Natural killer cell (primary cell): ENCODE measurements around the gene ARMC10. TPM values are rescaled to one million over a fixed set of nuclear protein-coding genes. Genes with fewer than 3 reads are reported as not detected.

ENCODE experiments used
- ATAC-seq, 3 donors: fragments of 150-1000 bp in 2 of 3; fragments of 200-7000 bp in 1 of 3; cut with Tn5 transposase; 1 replicate in 1 of 3; 2 replicates in 2 of 3; pipeline ENCODE4 v1.10.0; 2021; ENCODE audit warnings: mild to moderate bottlenecking in 2 of 3, moderate library complexity in 2 of 3
- DNase-seq, 2 donors: peaks; one replicate each; pipeline versions ENCODE4 v3.0.0 to v3.0.0-alpha.2; 2013 to 2021; ENCODE audit warnings: mixed read lengths in 1 of 2
- H3K27ac ChIP-seq: one replicate; pipeline ENCODE4 v1.5.1; 2013; ENCODE audit warnings: mild to moderate bottlenecking, low read length
- H3K27me3 ChIP-seq: one replicate; pipeline ENCODE4 v1.6.1; 2013; ENCODE audit warnings: low read length; ENCODE audit not compliant: control insufficient read depth, insufficient read depth
- H3K36me3 ChIP-seq: one replicate; pipeline ENCODE4 v1.6.1; 2013; ENCODE audit warnings: low read length; ENCODE audit not compliant: control insufficient read depth, insufficient read depth
- H3K4me1 ChIP-seq: one replicate; pipeline ENCODE4 v1.6.1; 2013; ENCODE audit warnings: low read length; ENCODE audit not compliant: control insufficient read depth, insufficient read depth
- H3K4me3 ChIP-seq: one replicate; pipeline ENCODE4 v1.5.1; 2013; ENCODE audit warnings: low read length
- H3K9me3 ChIP-seq: one replicate; pipeline ENCODE4 v1.6.1; 2013; ENCODE audit warnings: low read length; ENCODE audit not compliant: control insufficient read depth, insufficient read depth
- H3K27ac Mint-ChIP-seq, 2 donors: one replicate each; pipeline ENCODE4 v1.8.0; 2022; ENCODE audit warnings: mild to moderate bottlenecking in 2 of 2, mixed read lengths in 2 of 2, moderate library complexity in 1 of 2
- H3K27me3 Mint-ChIP-seq, 2 donors: one replicate each; pipeline ENCODE4 v1.8.0; 2022; ENCODE audit warnings: low read depth in 2 of 2, mixed read lengths in 2 of 2
- H3K36me3 Mint-ChIP-seq: one replicate; pipeline ENCODE4 v1.8.0; 2022; ENCODE audit warnings: mixed read lengths
- H3K4me1 Mint-ChIP-seq, 2 donors: one replicate each; pipeline ENCODE4 v1.8.0; 2022; ENCODE audit warnings: mixed read lengths in 2 of 2
- H3K4me3 Mint-ChIP-seq: one replicate; pipeline ENCODE4 v1.8.0; 2022; ENCODE audit warnings: mild to moderate bottlenecking, moderate library complexity, mixed read lengths
- H3K9me3 Mint-ChIP-seq, 2 donors: one replicate each; pipeline ENCODE4 v1.8.0; 2022; ENCODE audit warnings: mixed read lengths in 2 of 2
- WGBS: methylation state at CpG from one replicate; pipeline ENCODE4 v1.1.7; 2013; ENCODE audit warnings: missing lambda C conversion rate; ENCODE audit not compliant: insufficient coverage; 5-methylcytosine and 5-hydroxymethylcytosine counted together
- intact Hi-C: fragments of 100-400 bp; cut with micrococcal nuclease; formaldehyde crosslinking; loops from one replicate; pipeline ENCODE4 v1.14.2; 2022
- total RNA-seq, 4 donors: library from RNA; stranded (reverse); fragments of 120-200 nt in 1 of 4; gene quantifications; one replicate each; pipeline versions ENCODE4 v1.2.3 to v1.2.4, GENCODE V29; 2013 to 2022
- TF ChIP-seq, protein P1 (sequence below): fragments of 200-600 bp; IDR thresholded peaks from one replicate; pipeline ENCODE4 v1.8.0; 2022; ENCODE audit warnings: antibody characterized with exemption

Gene ARMC10
- total RNA-seq, 3 donors from 2014 or later (not counting 1 experiment from before 2014, with no cell fraction given): 15.0 to 17.2 (median 15.4) TPM

DNA sequence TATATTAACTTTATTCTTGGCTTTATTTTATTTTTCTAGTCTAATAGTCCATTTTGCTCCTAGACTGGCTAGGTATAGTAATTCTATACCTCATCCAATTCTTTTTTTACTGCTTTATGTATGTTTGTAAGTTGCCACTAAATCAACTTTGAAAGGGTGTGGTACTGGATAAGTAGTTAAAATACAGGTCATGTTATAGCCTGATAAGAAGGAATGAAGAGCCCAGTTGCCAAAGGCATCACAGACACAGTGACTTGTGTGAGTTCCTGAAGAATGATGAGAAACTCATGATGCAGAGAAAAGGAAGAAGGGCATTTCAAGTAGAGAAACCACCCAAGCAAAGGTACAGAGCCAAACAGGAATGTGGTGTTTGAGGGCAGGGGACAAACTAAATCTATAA lies 46.7 kb downstream of the ARMC10 start:
- ATAC-seq (no peak), DNase-seq (no peak)
- H3K27ac Mint-ChIP-seq: no peak overlapping the region
- no peak overlapping the region for H3K4me3 Mint-ChIP-seq
- H3K9me3 Mint-ChIP-seq: no peaks in the 10 kb centered on the region
- H3K36me3 Mint-ChIP-seq: peaks cover 6% of the 10 kb centered on the region
- peaks cover 33% of the 10 kb centered on the region for H3K36me3 ChIP-seq
- intact Hi-C loops: no loop called here
- no peak overlapping the region for H3K27ac ChIP-seq
- peaks cover 0 to 4% of the 10 kb centered on the region in 2 donors for H3K4me1 Mint-ChIP-seq
- H3K9me3 ChIP-seq: no peaks in the 10 kb centered on the region
- no peaks in the 10 kb centered on the region for H3K27me3 Mint-ChIP-seq
- TF ChIP-seq, protein P1, sequence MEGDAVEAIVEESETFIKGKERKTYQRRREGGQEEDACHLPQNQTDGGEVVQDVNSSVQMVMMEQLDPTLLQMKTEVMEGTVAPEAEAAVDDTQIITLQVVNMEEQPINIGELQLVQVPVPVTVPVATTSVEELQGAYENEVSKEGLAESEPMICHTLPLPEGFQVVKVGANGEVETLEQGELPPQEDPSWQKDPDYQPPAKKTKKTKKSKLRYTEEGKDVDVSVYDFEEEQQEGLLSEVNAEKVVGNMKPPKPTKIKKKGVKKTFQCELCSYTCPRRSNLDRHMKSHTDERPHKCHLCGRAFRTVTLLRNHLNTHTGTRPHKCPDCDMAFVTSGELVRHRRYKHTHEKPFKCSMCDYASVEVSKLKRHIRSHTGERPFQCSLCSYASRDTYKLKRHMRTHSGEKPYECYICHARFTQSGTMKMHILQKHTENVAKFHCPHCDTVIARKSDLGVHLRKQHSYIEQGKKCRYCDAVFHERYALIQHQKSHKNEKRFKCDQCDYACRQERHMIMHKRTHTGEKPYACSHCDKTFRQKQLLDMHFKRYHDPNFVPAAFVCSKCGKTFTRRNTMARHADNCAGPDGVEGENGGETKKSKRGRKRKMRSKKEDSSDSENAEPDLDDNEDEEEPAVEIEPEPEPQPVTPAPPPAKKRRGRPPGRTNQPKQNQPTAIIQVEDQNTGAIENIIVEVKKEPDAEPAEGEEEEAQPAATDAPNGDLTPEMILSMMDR: no peak
- no peak overlapping the region for H3K4me3 ChIP-seq
- no peaks in the 10 kb centered on the region for H3K27me3 ChIP-seq
- no peaks in the 10 kb centered on the region for H3K4me1 ChIP-seq

DNA sequence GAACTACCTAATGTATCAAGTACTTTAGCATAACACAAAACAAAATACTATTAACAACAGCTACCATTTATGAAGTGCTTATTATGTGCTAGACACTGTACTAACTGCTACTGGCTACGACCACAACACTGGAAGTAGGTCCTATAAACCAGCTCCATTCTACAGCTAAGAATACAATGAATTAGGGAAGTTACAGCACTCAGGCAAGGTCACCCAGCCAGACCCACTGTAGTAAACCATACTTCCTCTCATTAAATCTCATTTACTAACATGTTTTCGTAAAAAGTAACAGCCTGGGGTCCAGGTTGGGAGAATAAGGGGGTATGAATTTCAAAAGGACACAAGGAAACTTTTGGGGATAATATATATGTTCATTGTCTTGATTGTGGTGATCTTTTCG lies 48.6 kb downstream of the ARMC10 start:
- H3K27ac ChIP-seq: no peak overlapping the region
- Mint-ChIP-seq H3K9me3 (no peaks in the 10 kb centered on the region), H3K27ac (no peak overlapping the region), H3K27me3 (no peaks in the 10 kb centered on the region), H3K36me3 (peaks cover 22% of the 10 kb centered on the region), H3K4me1 (peaks cover 0 to 9% of the 10 kb centered on the region in 2 donors), H3K4me3 (no peak overlapping the region)
- peaks cover 47% of the 10 kb centered on the region for H3K36me3 ChIP-seq
- intact Hi-C loops: no loop called here
- no peak overlapping the region for H3K4me3 ChIP-seq
- H3K4me1 ChIP-seq: no peaks in the 10 kb centered on the region
- WGBS: 88% methylated on average over 1 of the region's 3 CpGs
- no peaks in the 10 kb centered on the region for H3K27me3 ChIP-seq
- TF ChIP-seq, protein P1: no peak
- DNase-seq (no peak), ATAC-seq (no peak)
- H3K9me3 ChIP-seq: no peaks in the 10 kb centered on the region

DNA sequence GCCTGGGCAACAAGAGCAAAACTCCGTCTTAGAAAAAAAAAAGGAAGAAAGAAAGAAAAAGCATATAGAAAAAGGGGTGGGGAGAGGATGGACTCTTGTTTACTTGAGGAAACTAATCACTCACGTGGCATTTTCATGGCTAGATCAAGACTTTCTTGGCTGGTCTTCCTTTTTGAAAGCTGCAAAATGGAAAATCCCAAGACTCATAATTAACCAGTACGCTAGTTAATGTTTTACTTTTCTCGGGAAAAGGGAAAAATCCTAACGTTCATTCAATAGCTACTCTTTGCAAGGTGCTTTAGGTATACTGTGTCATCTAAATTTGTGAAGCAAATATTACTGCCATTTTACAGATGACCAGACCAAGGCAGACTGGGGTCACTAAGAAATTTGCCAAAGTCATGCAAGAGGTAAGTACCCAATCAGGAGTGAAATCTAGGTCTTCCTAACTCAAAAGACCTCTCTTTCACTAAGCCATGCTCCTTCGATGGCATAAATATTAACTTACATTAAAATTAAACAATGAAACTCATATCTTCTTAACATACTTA lies 49.6 kb downstream of the ARMC10 start:
- Histone ChIP-seq H3K4me3 (no peak overlapping the region), H3K9me3 (no peaks in the 10 kb centered on the region), H3K4me1 (no peaks in the 10 kb centered on the region), H3K36me3 (peaks cover 43% of the 10 kb centered on the region), H3K27me3 (no peaks in the 10 kb centered on the region), H3K27ac (no peak overlapping the region)
- intact Hi-C loops: no loop called here
- H3K36me3 Mint-ChIP-seq: peaks cover 21% of the 10 kb centered on the region
- ATAC-seq (no peak), DNase-seq (no peak)
- TF ChIP-seq, protein P1: no peak
- H3K27me3 Mint-ChIP-seq: no peaks in the 10 kb centered on the region
- H3K4me3 Mint-ChIP-seq: no peak overlapping the region
- WGBS: 73% methylated on average over 5 of the region's 6 CpGs
- no peak overlapping the region for H3K27ac Mint-ChIP-seq
- H3K9me3 Mint-ChIP-seq: no peaks in the 10 kb centered on the region
- peaks cover 0 to 10% of the 10 kb centered on the region in 2 donors for H3K4me1 Mint-ChIP-seq

DNA sequence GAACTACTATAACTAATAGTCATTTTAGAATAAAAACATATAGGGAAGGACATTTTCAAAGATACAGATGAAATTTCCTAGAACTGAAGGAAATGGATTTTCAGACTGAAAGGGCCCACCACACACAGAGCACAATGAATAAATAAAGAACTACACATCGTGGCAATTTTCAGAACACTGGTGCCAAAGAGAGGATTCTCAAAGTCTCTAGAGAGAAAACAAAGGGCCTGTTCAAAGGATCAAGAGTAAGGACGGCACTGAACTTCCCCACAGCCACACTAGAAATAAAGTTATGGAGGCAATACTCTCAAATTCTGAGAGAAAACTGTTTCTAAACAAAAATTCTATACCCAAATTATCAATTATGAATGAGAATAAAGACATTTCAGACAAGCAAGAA lies 52.1 kb downstream of the ARMC10 start:
- no peaks in the 10 kb centered on the region for H3K9me3 ChIP-seq
- no peaks in the 10 kb centered on the region for H3K27me3 ChIP-seq
- no peaks in the 10 kb centered on the region for H3K27me3 Mint-ChIP-seq
- no peak overlapping the region for H3K27ac ChIP-seq
- peaks cover 9 to 16% of the 10 kb centered on the region in 2 donors for H3K4me1 Mint-ChIP-seq
- ATAC-seq (no peak), DNase-seq (no peak)
- H3K9me3 Mint-ChIP-seq: no peaks in the 10 kb centered on the region
- intact Hi-C loops: no loop called here
- H3K4me1 ChIP-seq: no peaks in the 10 kb centered on the region
- H3K36me3 ChIP-seq: peaks cover 28% of the 10 kb centered on the region
- 83% methylated on average over 1 of the region's 2 CpGs for WGBS
- TF ChIP-seq, protein P1: no peak
- H3K4me3 Mint-ChIP-seq: no peak overlapping the region
- no peak overlapping the region for H3K4me3 ChIP-seq
- H3K27ac Mint-ChIP-seq: no peak overlapping the region
- H3K36me3 Mint-ChIP-seq: peaks cover 17% of the 10 kb centered on the region
